ENCODE measurements around the gene SPDEF. TPM values are rescaled to one million over a fixed set of nuclear protein-coding genes. Genes with fewer than 3 reads are reported as not detected.

The SPDEF gene
- polyA plus RNA-seq, 2 of the 4 experiments (the other 2 are of a cell fraction), result 4.3 to 5.4 TPM

DNA sequence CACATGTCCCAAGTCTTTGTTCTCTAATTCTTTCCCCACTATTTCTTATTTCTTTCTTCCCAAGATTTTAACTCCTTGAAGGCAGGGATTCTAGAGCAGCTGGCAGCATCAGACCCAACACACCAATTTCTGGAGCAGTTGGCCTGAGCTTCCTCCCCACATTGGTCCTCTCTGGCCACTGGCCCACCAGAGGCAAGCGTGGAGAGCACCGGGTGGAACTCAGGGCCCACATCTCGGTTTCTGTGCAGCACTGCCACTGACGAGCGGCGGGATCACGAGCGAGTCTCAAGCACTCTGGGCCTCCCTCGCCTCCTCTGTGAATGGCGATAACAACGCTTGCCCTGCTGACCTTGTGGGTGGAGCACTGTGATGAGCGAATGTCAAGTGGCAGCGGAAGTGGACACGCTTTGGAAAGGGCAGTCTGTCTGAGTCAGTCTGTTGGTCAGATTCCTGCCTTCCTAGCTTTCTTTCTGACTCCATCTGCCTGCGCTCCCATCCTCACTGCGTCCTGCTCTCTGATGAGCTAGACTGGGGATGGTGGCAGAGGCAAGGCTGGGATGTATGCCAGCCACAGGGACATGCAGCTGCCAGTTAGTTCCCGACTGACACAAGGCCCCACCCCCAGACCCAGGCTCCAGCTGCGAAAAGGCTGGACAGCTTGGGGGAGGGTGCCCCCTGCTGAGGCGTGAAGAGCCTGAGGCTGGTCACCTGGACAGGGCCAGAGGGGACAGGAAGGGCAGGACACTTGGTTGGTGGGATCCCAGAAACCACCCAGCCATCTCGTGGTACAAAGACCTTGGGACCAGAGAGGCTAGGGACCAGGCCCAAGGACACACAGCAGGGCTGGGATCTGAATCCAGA lies 4.5 kb upstream of the SPDEF start:
- no peak for TF ChIP-seq CEBPB (IDR thresholded peaks at IDR 0.05)
- no peak for TF ChIP-seq FOXS1 (CRISPR knock-in tag; IDR thresholded peaks at IDR 0.05)
- no peak for TF ChIP-seq HOXA7 (CRISPR knock-in tag; IDR thresholded peaks at IDR 0.05)
- TF ChIP-seq, protein P1, sequence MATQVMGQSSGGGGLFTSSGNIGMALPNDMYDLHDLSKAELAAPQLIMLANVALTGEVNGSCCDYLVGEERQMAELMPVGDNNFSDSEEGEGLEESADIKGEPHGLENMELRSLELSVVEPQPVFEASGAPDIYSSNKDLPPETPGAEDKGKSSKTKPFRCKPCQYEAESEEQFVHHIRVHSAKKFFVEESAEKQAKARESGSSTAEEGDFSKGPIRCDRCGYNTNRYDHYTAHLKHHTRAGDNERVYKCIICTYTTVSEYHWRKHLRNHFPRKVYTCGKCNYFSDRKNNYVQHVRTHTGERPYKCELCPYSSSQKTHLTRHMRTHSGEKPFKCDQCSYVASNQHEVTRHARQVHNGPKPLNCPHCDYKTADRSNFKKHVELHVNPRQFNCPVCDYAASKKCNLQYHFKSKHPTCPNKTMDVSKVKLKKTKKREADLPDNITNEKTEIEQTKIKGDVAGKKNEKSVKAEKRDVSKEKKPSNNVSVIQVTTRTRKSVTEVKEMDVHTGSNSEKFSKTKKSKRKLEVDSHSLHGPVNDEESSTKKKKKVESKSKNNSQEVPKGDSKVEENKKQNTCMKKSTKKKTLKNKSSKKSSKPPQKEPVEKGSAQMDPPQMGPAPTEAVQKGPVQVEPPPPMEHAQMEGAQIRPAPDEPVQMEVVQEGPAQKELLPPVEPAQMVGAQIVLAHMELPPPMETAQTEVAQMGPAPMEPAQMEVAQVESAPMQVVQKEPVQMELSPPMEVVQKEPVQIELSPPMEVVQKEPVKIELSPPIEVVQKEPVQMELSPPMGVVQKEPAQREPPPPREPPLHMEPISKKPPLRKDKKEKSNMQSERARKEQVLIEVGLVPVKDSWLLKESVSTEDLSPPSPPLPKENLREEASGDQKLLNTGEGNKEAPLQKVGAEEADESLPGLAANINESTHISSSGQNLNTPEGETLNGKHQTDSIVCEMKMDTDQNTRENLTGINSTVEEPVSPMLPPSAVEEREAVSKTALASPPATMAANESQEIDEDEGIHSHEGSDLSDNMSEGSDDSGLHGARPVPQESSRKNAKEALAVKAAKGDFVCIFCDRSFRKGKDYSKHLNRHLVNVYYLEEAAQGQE (IDR thresholded peaks at IDR 0.05), result no peak
- peak; percentile 30 to 39; a peak in 4 of 5 replicates for TF ChIP-seq RAD21 (conservative IDR thresholded peaks at IDR 0.05 in 1 of 2, IDR thresholded peaks at IDR 0.05 in 1 of 2)
- no peak for TF ChIP-seq RFX5 (IDR thresholded peaks at IDR 0.05)
- no peak for TF ChIP-seq MAZ (IDR thresholded peaks at IDR 0.05; ENCODE audit: borderline replicate concordance, low read depth, low read length)
- no peak for TF ChIP-seq JUNB (IDR thresholded peaks at IDR 0.05)
- TF ChIP-seq, protein P2, sequence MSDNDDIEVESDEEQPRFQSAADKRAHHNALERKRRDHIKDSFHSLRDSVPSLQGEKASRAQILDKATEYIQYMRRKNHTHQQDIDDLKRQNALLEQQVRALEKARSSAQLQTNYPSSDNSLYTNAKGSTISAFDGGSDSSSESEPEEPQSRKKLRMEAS (IDR thresholded peaks at IDR 0.05), result no peak
- peak; percentile 33 for TF ChIP-seq ZFP36 (IDR thresholded peaks at IDR 0.05; ENCODE audit: borderline replicate concordance, partially characterized antibody)
- TF ChIP-seq CBX8 (IDR thresholded peaks at IDR 0.05), result no peak
- TF ChIP-seq, protein P3, sequence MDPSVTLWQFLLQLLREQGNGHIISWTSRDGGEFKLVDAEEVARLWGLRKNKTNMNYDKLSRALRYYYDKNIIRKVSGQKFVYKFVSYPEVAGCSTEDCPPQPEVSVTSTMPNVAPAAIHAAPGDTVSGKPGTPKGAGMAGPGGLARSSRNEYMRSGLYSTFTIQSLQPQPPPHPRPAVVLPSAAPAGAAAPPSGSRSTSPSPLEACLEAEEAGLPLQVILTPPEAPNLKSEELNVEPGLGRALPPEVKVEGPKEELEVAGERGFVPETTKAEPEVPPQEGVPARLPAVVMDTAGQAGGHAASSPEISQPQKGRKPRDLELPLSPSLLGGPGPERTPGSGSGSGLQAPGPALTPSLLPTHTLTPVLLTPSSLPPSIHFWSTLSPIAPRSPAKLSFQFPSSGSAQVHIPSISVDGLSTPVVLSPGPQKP (IDR thresholded peaks at IDR 0.05; ENCODE audit: low read depth, low read length), result no peak
- Histone ChIP-seq H3K27ac (peak overlapping the region in 1 of 2 experiments; percentile 54; a peak in 3 of 6 replicates), H3K4me1 (peaks cover 19% of the 10 kb centered on the region), H3K4me3 (no peak overlapping the region), H3K9me3 (peaks cover 7% of the 10 kb centered on the region; the same call in 1 of the 3 replicates), H3K4me2 (no peak overlapping the region)
- ATAC-seq (no peak; a peak in 1 of 6 replicates), DNase-seq (ENCODE audit: low read depth in 1 of 2, low spot score in 1 of 2) (no peak), FAIRE-seq (no peak)
- 74% methylated on average over 13 of the region's 20 CpGs for WGBS (ENCODE audit: missing lambda C conversion rate)
- ChIA-PET CTCF (interaction anchor here (0.7 to 1.2 kb wide), 3 partner anchors 12 to 31 kb away, joined by 3 to 4 read pairs (median 3); no protein-coding TSS in a partner anchor), POLR2A (no interaction called here)

DNA sequence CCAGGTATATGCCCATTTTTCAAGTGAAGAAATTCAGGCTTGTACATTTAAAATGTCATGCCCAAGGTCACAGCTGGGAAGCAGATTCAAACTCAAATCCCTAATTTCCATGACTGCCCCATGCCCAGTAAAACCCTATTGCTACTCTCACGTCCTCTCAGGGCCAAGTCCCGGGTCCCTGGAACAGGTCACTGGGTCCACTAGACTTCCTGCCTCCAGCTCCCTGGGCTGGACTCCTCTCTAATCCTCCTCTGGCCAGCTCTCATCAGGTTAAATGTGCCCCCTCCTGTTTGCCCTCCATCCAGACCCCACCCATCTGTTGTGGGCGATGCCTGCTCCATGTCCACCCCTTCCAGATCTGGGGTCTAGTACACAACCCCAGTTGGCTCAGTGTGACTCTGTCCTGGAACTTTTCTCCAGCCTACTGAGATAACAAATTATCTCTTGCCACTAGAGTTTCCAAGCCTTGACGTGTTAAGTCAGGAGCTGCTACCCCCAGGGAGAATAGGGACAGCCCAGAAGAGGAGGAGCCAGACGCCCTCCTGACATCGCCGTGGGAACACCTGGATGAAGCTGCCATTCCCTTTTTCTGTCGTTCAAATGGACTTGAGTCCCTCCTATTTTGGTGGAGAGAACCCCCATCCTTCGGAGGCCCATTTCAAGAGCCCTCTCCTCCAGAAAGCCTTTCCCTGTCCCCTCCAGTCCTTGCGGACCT lies 3.7 kb upstream of the SPDEF start:
- H3K9me3 ChIP-seq, result peaks cover 7% of the 10 kb centered on the region; the same call in 1 of the 3 replicates
- no peak overlapping the region for H3K4me2 ChIP-seq
- ATAC-seq (no peak), FAIRE-seq (no peak), DNase-seq (ENCODE audit: low read depth in 1 of 2, low spot score in 1 of 2) (no peak)
- ChIA-PET POLR2A (no interaction called here), CTCF (interaction anchor here (0.7 to 1.2 kb wide), 3 partner anchors 11 to 30 kb away, joined by 3 to 4 read pairs (median 3); no protein-coding TSS in a partner anchor)
- H3K4me3 ChIP-seq, result no peak overlapping the region
- H3K27ac ChIP-seq, result no peak overlapping the region
- no peak for TF ChIP-seq CBX8 (IDR thresholded peaks at IDR 0.05)
- TF ChIP-seq SREBF2 (IDR thresholded peaks at IDR 0.05), result no peak
- no peak for TF ChIP-seq CBX2 (IDR thresholded peaks at IDR 0.05; ENCODE audit: borderline replicate concordance, low read depth)
- TF ChIP-seq RNF2 (IDR thresholded peaks at IDR 0.05; ENCODE audit: borderline replicate concordance, low read depth), result no peak
- TF ChIP-seq POLR2A (IDR thresholded peaks at IDR 0.05; ENCODE audit: low read length), result no peak
- TF ChIP-seq RARB (CRISPR knock-in tag; IDR thresholded peaks at IDR 0.05), result no peak
- no peak for TF ChIP-seq RCOR1 (IDR thresholded peaks at IDR 0.05; ENCODE audit: low read depth, low read length)
- TF ChIP-seq, protein P4, sequence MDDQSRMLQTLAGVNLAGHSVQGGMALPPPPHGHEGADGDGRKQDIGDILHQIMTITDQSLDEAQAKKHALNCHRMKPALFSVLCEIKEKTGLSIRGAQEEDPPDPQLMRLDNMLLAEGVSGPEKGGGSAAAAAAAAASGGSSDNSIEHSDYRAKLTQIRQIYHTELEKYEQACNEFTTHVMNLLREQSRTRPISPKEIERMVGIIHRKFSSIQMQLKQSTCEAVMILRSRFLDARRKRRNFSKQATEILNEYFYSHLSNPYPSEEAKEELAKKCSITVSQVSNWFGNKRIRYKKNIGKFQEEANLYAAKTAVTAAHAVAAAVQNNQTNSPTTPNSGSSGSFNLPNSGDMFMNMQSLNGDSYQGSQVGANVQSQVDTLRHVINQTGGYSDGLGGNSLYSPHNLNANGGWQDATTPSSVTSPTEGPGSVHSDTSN (IDR thresholded peaks at IDR 0.05), result no peak
- TF ChIP-seq ZSCAN20 (CRISPR knock-in tag; IDR thresholded peaks at IDR 0.05), result no peak
- no peak for TF ChIP-seq TFCP2L1 (CRISPR knock-in tag; IDR thresholded peaks at IDR 0.05)
- TF ChIP-seq JUN (IDR thresholded peaks at IDR 0.05), result no peak
- TF ChIP-seq, protein P2 (IDR thresholded peaks at IDR 0.05), result no peak
- TF ChIP-seq JUNB (IDR thresholded peaks at IDR 0.05), result no peak
- TF ChIP-seq KDM1A (IDR thresholded peaks at IDR 0.05; ENCODE audit: low read depth), result no peak
- no peak for TF ChIP-seq PHF8 (IDR thresholded peaks at IDR 0.05; ENCODE audit: borderline replicate concordance, low read depth)
- TF ChIP-seq, protein P5, sequence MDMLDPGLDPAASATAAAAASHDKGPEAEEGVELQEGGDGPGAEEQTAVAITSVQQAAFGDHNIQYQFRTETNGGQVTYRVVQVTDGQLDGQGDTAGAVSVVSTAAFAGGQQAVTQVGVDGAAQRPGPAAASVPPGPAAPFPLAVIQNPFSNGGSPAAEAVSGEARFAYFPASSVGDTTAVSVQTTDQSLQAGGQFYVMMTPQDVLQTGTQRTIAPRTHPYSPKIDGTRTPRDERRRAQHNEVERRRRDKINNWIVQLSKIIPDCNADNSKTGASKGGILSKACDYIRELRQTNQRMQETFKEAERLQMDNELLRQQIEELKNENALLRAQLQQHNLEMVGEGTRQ (IDR thresholded peaks at IDR 0.05), result no peak
- H3K4me1 ChIP-seq, result peaks cover 27% of the 10 kb centered on the region
- 83% methylated on average over 10 of the region's 10 CpGs for WGBS (ENCODE audit: missing lambda C conversion rate)

Measured in A549 (cell line).